Osteoblast (primary cell): Measurements from ENCODE around the gene NID1. TPM values are rescaled to one million over a fixed set of nuclear protein-coding genes. Genes with fewer than 3 reads are reported as not detected.

Experiments
- DNase-seq: peaks from one replicate; pipeline ENCODE4 v3.0.0; 2011; ENCODE audit warnings: low spot score, mixed read lengths; ENCODE audit not compliant: insufficient read length; ENCODE audit errors: missing footprints
- H2AFZ ChIP-seq: 2 replicates; pipeline ENCODE4 v1.6.0; 2011; ENCODE audit warnings: mild to moderate bottlenecking, low read length
- H3K27ac ChIP-seq: 2 replicates; pipeline ENCODE4 v1.5.1; 2011; ENCODE audit warnings: mild to moderate bottlenecking, low read depth, low read length, moderate library complexity
- H3K27me3 ChIP-seq: 2 replicates; pipeline ENCODE4 v1.6.0; 2012; ENCODE audit warnings: mild to moderate bottlenecking, control low read depth, inconsistent platforms, low read length, moderate library complexity; ENCODE audit not compliant: insufficient read depth
- H3K36me3 ChIP-seq: 2 replicates; pipeline ENCODE4 v1.5.1; 2011; ENCODE audit warnings: mild to moderate bottlenecking, low read length, control low read depth, moderate library complexity; ENCODE audit not compliant: insufficient read depth
- H3K4me1 ChIP-seq: 2 replicates; pipeline ENCODE4 v1.5.1; 2011; ENCODE audit warnings: mild to moderate bottlenecking, low read length, control low read depth, moderate library complexity; ENCODE audit not compliant: insufficient read depth
- H3K4me2 ChIP-seq: 2 replicates; pipeline ENCODE4 v1.6.0; 2011; ENCODE audit warnings: mild to moderate bottlenecking, low read length; ENCODE audit not compliant: insufficient read depth
- H3K4me3 ChIP-seq: fragments of 200-600 bp; sonication (generic); 3 replicates; pipeline ENCODE4 v1.5.1; 2012; ENCODE audit warnings: mild to moderate bottlenecking, low read length, inconsistent platforms; ENCODE audit not compliant: insufficient read depth
- H3K79me2 ChIP-seq: 2 replicates; pipeline ENCODE4 v1.6.0; 2012; ENCODE audit warnings: mild to moderate bottlenecking, low read length, control low read depth, inconsistent platforms; ENCODE audit not compliant: insufficient read depth
- H3K9me3 ChIP-seq: 2 replicates; pipeline ENCODE4 v1.5.1; 2011; ENCODE audit warnings: low read depth, low read length, control low read depth
- H4K20me1 ChIP-seq: 2 replicates; pipeline ENCODE4 v1.6.0; 2012; ENCODE audit warnings: mild to moderate bottlenecking, low read length, control low read depth; ENCODE audit not compliant: insufficient read depth
- CTCF ChIP-seq: IDR thresholded peaks from 2 replicates; pipeline ENCODE4 v1.5.1; 2011; ENCODE audit warnings: mild to moderate bottlenecking, low read depth, low read length, moderate library complexity; ENCODE audit errors: extremely low read depth
- total RNA-seq: library from RNA; depleted of rRNA; stranded (reverse); fragments of >200 nt; gene quantifications from 2 replicates; pipeline ENCODE4 v1.2.3, GENCODE V29; 2012

The NID1 gene
- total RNA-seq, 1 donor: 40.2 TPM

- Histone ChIP-seq H2AFZ (peak overlapping the region; percentile 73), H4K20me1 (no peaks in the 10 kb centered on the region), H3K27ac (no peak overlapping the region), H3K9me3 (no peaks in the 10 kb centered on the region), H3K4me3 (peak overlapping the region; percentile 51), H3K36me3 (no peaks in the 10 kb centered on the region), H3K4me1 (peaks cover 7% of the 10 kb centered on the region), H3K27me3 (no peaks in the 10 kb centered on the region), H3K4me2 (peak overlapping the region; percentile 73), H3K79me2 (no peaks in the 10 kb centered on the region)
- DNase-seq: peak; percentile 90
- TF ChIP-seq CTCF: no peak
Measured at GRCh38 chr1:236051242-236051791, 13.6 kb downstream of the NID1 start.

GRCh38 chr1:236045771-236046170, 19.1 kb downstream of the NID1 start:
- Histone ChIP-seq H3K4me2 (no peak overlapping the region), H2AFZ (no peak overlapping the region), H3K4me1 (no peaks in the 10 kb centered on the region), H3K36me3 (peaks cover 8% of the 10 kb centered on the region), H3K27me3 (no peaks in the 10 kb centered on the region), H3K4me3 (no peak overlapping the region), H3K9me3 (no peaks in the 10 kb centered on the region), H4K20me1 (no peaks in the 10 kb centered on the region), H3K79me2 (no peaks in the 10 kb centered on the region), H3K27ac (no peak overlapping the region)
- no peak for TF ChIP-seq CTCF
- DNase-seq: no peak

- peak; percentile 23 for DNase-seq
- Histone ChIP-seq H3K4me1 (peaks cover 4% of the 10 kb centered on the region), H3K36me3 (peaks cover 8% of the 10 kb centered on the region), H3K9me3 (no peaks in the 10 kb centered on the region), H3K4me2 (no peak overlapping the region), H3K79me2 (no peaks in the 10 kb centered on the region), H3K27ac (no peak overlapping the region), H2AFZ (no peak overlapping the region), H3K27me3 (no peaks in the 10 kb centered on the region), H3K4me3 (no peak overlapping the region), H4K20me1 (no peaks in the 10 kb centered on the region)
- TF ChIP-seq CTCF: no peak
Measured at GRCh38 chr1:236044341-236044740, 20.5 kb downstream of the NID1 start.

- H3K4me1 ChIP-seq: peaks cover 4% of the 10 kb centered on the region
- H3K4me3 ChIP-seq: no peak overlapping the region
- no peaks in the 10 kb centered on the region for H4K20me1 ChIP-seq
- TF ChIP-seq CTCF: no peak
- DNase-seq: peak; percentile 9
- no peaks in the 10 kb centered on the region for H3K79me2 ChIP-seq
- no peak overlapping the region for H2AFZ ChIP-seq
- no peaks in the 10 kb centered on the region for H3K27me3 ChIP-seq
- no peak overlapping the region for H3K27ac ChIP-seq
- H3K9me3 ChIP-seq: no peaks in the 10 kb centered on the region
- H3K4me2 ChIP-seq: no peak overlapping the region
- H3K36me3 ChIP-seq: peaks cover 12% of the 10 kb centered on the region
Measured at GRCh38 chr1:236041631-236042618, 23.0 kb downstream of the NID1 start.
